Activated naive CD8-positive, alpha-beta T cell treated with anti-CD3 and anti-CD28 coated beads for 36 hours (primary cell): ENCODE measurements around the gene ZNF77. TPM values are rescaled to one million over a fixed set of nuclear protein-coding genes. Genes with fewer than 3 reads are reported as not detected.
"Not testable (repeated sequence)": the region's sequence is repeated elsewhere in the genome, so short reads cannot be mapped to it uniquely, and the experiment has no call there.

Source experiments
- DNase-seq: peaks from one replicate; pipeline ENCODE4 v3.0.0; 2021
- H3K27ac Mint-ChIP-seq: one replicate; pipeline ENCODE4 v1.8.0; 2022; ENCODE audit warnings: mild to moderate bottlenecking, moderate library complexity, mixed read lengths
- H3K27me3 Mint-ChIP-seq: one replicate; pipeline ENCODE4 v1.8.0; 2022; ENCODE audit warnings: mild to moderate bottlenecking, mixed read lengths
- H3K36me3 Mint-ChIP-seq: one replicate; pipeline ENCODE4 v1.8.0; 2021; ENCODE audit warnings: mild to moderate bottlenecking, mixed read lengths
- H3K4me1 Mint-ChIP-seq: one replicate; pipeline ENCODE4 v1.8.0; 2021; ENCODE audit warnings: mixed read lengths
- H3K4me3 Mint-ChIP-seq: one replicate; pipeline ENCODE4 v1.8.0; 2022; ENCODE audit warnings: mild to moderate bottlenecking, moderate library complexity, mixed read lengths
- H3K9me3 Mint-ChIP-seq: one replicate; pipeline ENCODE4 v1.8.0; 2022; ENCODE audit warnings: mixed read lengths
- total RNA-seq, 2 experiments: library from RNA; stranded (reverse); gene quantifications; one replicate each; pipeline ENCODE4 v1.2.3, GENCODE V29; 2021

The ZNF77 gene
- total RNA-seq, 2 experiments from 2014 or later = 3.4 to 3.5 TPM

GRCh38 chr19:2950286-2951124 lies 5.7 kb upstream of the ZNF77 start:
- peaks cover 14% of the 10 kb centered on the region for H3K4me1 Mint-ChIP-seq
- peaks cover 9% of the 10 kb centered on the region for H3K36me3 Mint-ChIP-seq
- H3K9me3 Mint-ChIP-seq = no peaks in the 10 kb centered on the region
- H3K27me3 Mint-ChIP-seq = no peaks in the 10 kb centered on the region
- DNase-seq = peak; percentile 98
- peak overlapping the region; percentile 98 for H3K27ac Mint-ChIP-seq
- peak overlapping the region; percentile 98 for H3K4me3 Mint-ChIP-seq

- no peak for DNase-seq
- H3K9me3 Mint-ChIP-seq = no peaks in the 10 kb centered on the region
- peak overlapping the region; percentile 98 for H3K4me3 Mint-ChIP-seq
- H3K36me3 Mint-ChIP-seq = peaks cover 9% of the 10 kb centered on the region
- H3K4me1 Mint-ChIP-seq = peaks cover 14% of the 10 kb centered on the region
- no peaks in the 10 kb centered on the region for H3K27me3 Mint-ChIP-seq
- H3K27ac Mint-ChIP-seq = peak overlapping the region; percentile 98
Measured at GRCh38 chr19:2949939-2950285, 5.1 kb upstream of the ZNF77 start.

GRCh38 chr19:2945575-2946184 lies 909 bp upstream of the ZNF77 start:
- no peak for DNase-seq

GRCh38 chr19:2944403-2944774 lies 382 bp downstream of the ZNF77 start:
- Mint-ChIP-seq H3K27me3 (no peaks in the 10 kb centered on the region), H3K36me3 (peaks cover 8% of the 10 kb centered on the region), H3K4me1 (peaks cover 12% of the 10 kb centered on the region), H3K9me3 (no peaks in the 10 kb centered on the region), H3K4me3 (peak overlapping the region; percentile 92), H3K27ac (peak overlapping the region; percentile 67)
- DNase-seq = no peak

More at GRCh38 chr19:2945575-2946184, 909 bp upstream of the ZNF77 start:
- no peaks in the 10 kb centered on the region for H3K27me3 Mint-ChIP-seq
- peaks cover 18% of the 10 kb centered on the region for H3K4me1 Mint-ChIP-seq
- peaks cover 9% of the 10 kb centered on the region for H3K36me3 Mint-ChIP-seq
- peak overlapping the region; percentile 97 for H3K27ac Mint-ChIP-seq
- peak overlapping the region; percentile 92 for H3K4me3 Mint-ChIP-seq
- H3K9me3 Mint-ChIP-seq = no peaks in the 10 kb centered on the region

GRCh38 chr19:2942928-2943640 lies 1.7 kb downstream of the ZNF77 start:
- Mint-ChIP-seq H3K4me1 (peaks cover 7% of the 10 kb centered on the region), H3K27ac (no peak overlapping the region), H3K27me3 (no peaks in the 10 kb centered on the region), H3K36me3 (peaks cover 11% of the 10 kb centered on the region), H3K9me3 (no peaks in the 10 kb centered on the region), H3K4me3 (peak overlapping the region; percentile 92)
- DNase-seq = no peak

- H3K4me3 Mint-ChIP-seq, H3K27me3 Mint-ChIP-seq, H3K4me1 Mint-ChIP-seq, DNase-seq, H3K27ac Mint-ChIP-seq: not testable (repeated sequence)
- Mint-ChIP-seq H3K9me3 (peaks cover 33% of the 10 kb centered on the region), H3K36me3 (peaks cover 73% of the 10 kb centered on the region)
Measured at GRCh38 chr19:2935863-2936262, 8.9 kb downstream of the ZNF77 start.

GRCh38 chr19:2933490-2933910 lies 11.3 kb downstream of the ZNF77 start:
- no peak for DNase-seq
- Mint-ChIP-seq H3K27ac (peak overlapping the region; percentile 34), H3K36me3 (peaks cover 79% of the 10 kb centered on the region), H3K4me1 (no peaks in the 10 kb centered on the region), H3K27me3 (no peaks in the 10 kb centered on the region), H3K4me3 (no peak overlapping the region), H3K9me3 (peaks cover 39% of the 10 kb centered on the region)

- Mint-ChIP-seq H3K4me3 (no peak overlapping the region), H3K4me1 (no peaks in the 10 kb centered on the region), H3K9me3 (peaks cover 12% of the 10 kb centered on the region), H3K27me3 (no peaks in the 10 kb centered on the region), H3K27ac (no peak overlapping the region), H3K36me3 (peaks cover 23% of the 10 kb centered on the region)
- no peak for DNase-seq
Measured at GRCh38 chr19:2927032-2927430, 17.7 kb downstream of the ZNF77 start.

GRCh38 chr19:2926341-2927031 lies 18.3 kb downstream of the ZNF77 start:
- Mint-ChIP-seq H3K4me1 (no peaks in the 10 kb centered on the region), H3K27me3 (no peaks in the 10 kb centered on the region), H3K27ac (no peak overlapping the region), H3K9me3 (peaks cover 10% of the 10 kb centered on the region), H3K36me3 (peaks cover 18% of the 10 kb centered on the region), H3K4me3 (no peak overlapping the region)
- DNase-seq = no peak

- Mint-ChIP-seq H3K27ac (no peak overlapping the region), H3K27me3 (no peaks in the 10 kb centered on the region), H3K4me3 (no peak overlapping the region), H3K36me3 (peaks cover 16% of the 10 kb centered on the region), H3K4me1 (no peaks in the 10 kb centered on the region), H3K9me3 (no peaks in the 10 kb centered on the region)
- no peak for DNase-seq
Measured at GRCh38 chr19:2923510-2923909, 21.3 kb downstream of the ZNF77 start.

- Mint-ChIP-seq H3K4me1 (no peaks in the 10 kb centered on the region), H3K27ac (no peak overlapping the region)
- no peak for DNase-seq
Measured at GRCh38 chr19:2922987-2923386, 21.8 kb downstream of the ZNF77 start.

GRCh38 chr19:2917275-2918184 lies 27.2 kb downstream of the ZNF77 start:
- H3K27me3 Mint-ChIP-seq = no peaks in the 10 kb centered on the region
- H3K36me3 Mint-ChIP-seq = peaks cover 48% of the 10 kb centered on the region
- DNase-seq = no peak
- no peak overlapping the region for H3K4me3 Mint-ChIP-seq
- no peak overlapping the region for H3K27ac Mint-ChIP-seq
- no peaks in the 10 kb centered on the region for H3K4me1 Mint-ChIP-seq
- peaks cover 16% of the 10 kb centered on the region for H3K9me3 Mint-ChIP-seq

More at GRCh38 chr19:2922987-2923386, 21.8 kb downstream of the ZNF77 start:
- Mint-ChIP-seq H3K27me3 (no peaks in the 10 kb centered on the region), H3K9me3 (peaks cover 2% of the 10 kb centered on the region), H3K4me3 (no peak overlapping the region), H3K36me3 (peaks cover 20% of the 10 kb centered on the region)

GRCh38 chr19:2912306-2912705 lies 32.5 kb downstream of the ZNF77 start:
- no peaks in the 10 kb centered on the region for H3K27me3 Mint-ChIP-seq
- peaks cover 41% of the 10 kb centered on the region for H3K36me3 Mint-ChIP-seq
- DNase-seq = no peak
- H3K27ac Mint-ChIP-seq = no peak overlapping the region
- H3K9me3 Mint-ChIP-seq = peaks cover 8% of the 10 kb centered on the region
- H3K4me3 Mint-ChIP-seq = no peak overlapping the region
- H3K4me1 Mint-ChIP-seq = peaks cover 14% of the 10 kb centered on the region

- no peaks in the 10 kb centered on the region for H3K27me3 Mint-ChIP-seq
- H3K4me1 Mint-ChIP-seq = peaks cover 24% of the 10 kb centered on the region
- H3K36me3 Mint-ChIP-seq = peaks cover 11% of the 10 kb centered on the region
- no peak overlapping the region for H3K4me3 Mint-ChIP-seq
- no peak overlapping the region for H3K27ac Mint-ChIP-seq
- no peak for DNase-seq
- H3K9me3 Mint-ChIP-seq = no peaks in the 10 kb centered on the region
Measured at GRCh38 chr19:2906631-2907195, 38.1 kb downstream of the ZNF77 start.
